ENCODE data around the gene DENND5B.
"Not testable (repeated sequence)": the region's sequence is repeated elsewhere in the genome, so short reads cannot be mapped to it uniquely, and the experiment has no call there.

DENND5B gene

GRCh38 chr12:31506515-31507306 is 84.2 kb downstream of the DENND5B start:
- DNase-seq (ENCODE audit: low read depth) = no peak

- DNase-seq (ENCODE audit: low read depth) = no peak
These were observed 86.2 kb downstream of the DENND5B start for GRCh38 chr12:31504625-31505222.

- not testable (repeated sequence) for DNase-seq (ENCODE audit: low read depth)
These were observed 89.9 kb downstream of the DENND5B start for GRCh38 chr12:31501014-31501413.

- no peak for DNase-seq (ENCODE audit: low read depth)
These were observed 91.4 kb downstream of the DENND5B start for GRCh38 chr12:31499567-31499966.

GRCh38 chr12:31498424-31498823 is 92.5 kb downstream of the DENND5B start:
- no peak for DNase-seq (ENCODE audit: low read depth)

GRCh38 chr12:31496257-31496656 is 94.7 kb downstream of the DENND5B start:
- DNase-seq (ENCODE audit: low read depth) = no peak

GRCh38 chr12:31494455-31494854 is 96.5 kb downstream of the DENND5B start:
- no peak for DNase-seq (ENCODE audit: low read depth)

- DNase-seq (ENCODE audit: low read depth) = no peak
These were observed 98.2 kb downstream of the DENND5B start for GRCh38 chr12:31492599-31493196.

- DNase-seq (ENCODE audit: low read depth) = no peak
These were observed 98.9 kb downstream of the DENND5B start for GRCh38 chr12:31491841-31492598.

- DNase-seq (ENCODE audit: low read depth) = no peak
These were observed 99.6 kb downstream of the DENND5B start for GRCh38 chr12:31491241-31491794.

GRCh38 chr12:31488737-31489338 is 102.1 kb downstream of the DENND5B start:
- no peak for DNase-seq (ENCODE audit: low read depth)

GRCh38 chr12:31485571-31485970 is 105.4 kb downstream of the DENND5B start:
- no peak for DNase-seq (ENCODE audit: low read depth)

- DNase-seq (ENCODE audit: low read depth) = no peak
These were observed 108.1 kb downstream of the DENND5B start for GRCh38 chr12:31482816-31483215.

GRCh38 chr12:31481415-31481814 is 109.5 kb downstream of the DENND5B start:
- DNase-seq (ENCODE audit: low read depth) = no peak

GRCh38 chr12:31479516-31480210 is 111.3 kb downstream of the DENND5B start:
- no peak for DNase-seq (ENCODE audit: low read depth)

GRCh38 chr12:31478898-31479297 is 112.0 kb downstream of the DENND5B start:
- no peak for DNase-seq (ENCODE audit: low read depth)

- no peak for DNase-seq (ENCODE audit: low read depth)
These were observed 112.5 kb downstream of the DENND5B start for GRCh38 chr12:31478425-31478824.

GRCh38 chr12:31477687-31478086 is 113.2 kb downstream of the DENND5B start:
- DNase-seq (ENCODE audit: low read depth) = no peak

- DNase-seq (ENCODE audit: low read depth) = no peak
These were observed 114.5 kb downstream of the DENND5B start for GRCh38 chr12:31476437-31476836.

GRCh38 chr12:31475610-31476009 is 115.3 kb downstream of the DENND5B start:
- DNase-seq (ENCODE audit: low read depth) = not testable (repeated sequence)

GRCh38 chr12:31474751-31475150 is 116.2 kb downstream of the DENND5B start:
- DNase-seq (ENCODE audit: low read depth) = no peak
